Measurements from ENCODE around the gene LBHD2.
"Not testable (repeated sequence)": the region's sequence is repeated elsewhere in the genome, so short reads cannot be mapped to it uniquely, and the experiment has no call there.

The LBHD2 gene

GRCh38 chr14:103104654-103105452 lies 20.8 kb downstream of the LBHD2 start:
- peak; percentile 45 to 64 for DNase-seq (ENCODE audit: low read depth in 2 of 2)

GRCh38 chr14:103105580-103106150 lies 21.7 kb downstream of the LBHD2 start:
- DNase-seq (ENCODE audit: low read depth in 2 of 2), result no peak

GRCh38 chr14:103107455-103107854 lies 23.4 kb downstream of the LBHD2 start:
- no peak for DNase-seq (ENCODE audit: low read depth in 2 of 2)

- DNase-seq (ENCODE audit: low read depth in 2 of 2), result no peak
These were observed 24.1 kb downstream of the LBHD2 start for GRCh38 chr14:103107941-103108748.

GRCh38 chr14:103108749-103109207 lies 24.8 kb downstream of the LBHD2 start:
- DNase-seq (ENCODE audit: low read depth in 2 of 2), result no peak

DNA sequence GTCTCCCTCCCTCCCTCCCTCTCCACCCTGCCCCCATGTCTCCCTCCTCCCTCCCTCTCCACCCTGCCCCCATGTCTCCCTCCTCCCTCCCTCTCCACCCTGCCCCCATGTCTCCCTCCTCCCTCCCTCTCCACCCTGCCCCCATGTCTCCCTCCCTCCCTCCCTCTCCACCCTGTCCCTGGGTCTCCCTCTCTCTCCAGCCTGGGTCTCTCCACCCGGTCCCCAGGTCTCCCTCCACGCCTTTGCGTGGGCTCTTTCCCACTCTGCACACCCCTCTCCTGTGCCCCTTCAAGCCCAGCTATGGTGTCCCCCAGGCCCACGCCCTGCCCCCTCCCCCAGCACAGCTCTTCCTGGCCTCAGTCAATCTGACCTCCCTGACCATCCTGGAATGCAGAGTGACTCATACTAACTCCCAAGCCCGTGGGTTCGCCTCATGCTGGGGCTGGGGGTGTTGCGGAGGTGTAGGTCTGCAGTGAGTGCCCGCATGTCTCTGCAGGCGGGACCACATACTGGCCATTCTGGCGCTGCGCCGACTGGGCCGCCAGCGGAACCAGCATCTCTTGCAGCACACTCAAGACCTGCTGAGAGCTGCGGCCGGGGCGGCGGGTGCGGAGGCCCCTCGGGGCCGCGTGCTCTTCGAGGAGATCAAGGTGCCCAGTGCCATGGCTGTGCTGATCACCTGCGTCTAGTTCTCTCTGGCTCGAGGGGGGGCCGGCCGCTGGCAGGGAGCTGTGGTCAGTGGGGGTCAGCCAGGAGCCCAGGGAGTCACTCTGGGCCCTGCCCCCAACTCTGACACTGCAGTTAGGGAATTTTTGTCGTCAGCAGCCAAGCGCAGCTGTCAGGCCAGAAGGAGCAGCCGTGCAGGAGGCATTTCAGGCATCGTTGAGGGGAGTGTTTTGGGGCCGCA lies 25.8 kb downstream of the LBHD2 start:
- no peak for DNase-seq (ENCODE audit: low read depth in 2 of 2)

DNA sequence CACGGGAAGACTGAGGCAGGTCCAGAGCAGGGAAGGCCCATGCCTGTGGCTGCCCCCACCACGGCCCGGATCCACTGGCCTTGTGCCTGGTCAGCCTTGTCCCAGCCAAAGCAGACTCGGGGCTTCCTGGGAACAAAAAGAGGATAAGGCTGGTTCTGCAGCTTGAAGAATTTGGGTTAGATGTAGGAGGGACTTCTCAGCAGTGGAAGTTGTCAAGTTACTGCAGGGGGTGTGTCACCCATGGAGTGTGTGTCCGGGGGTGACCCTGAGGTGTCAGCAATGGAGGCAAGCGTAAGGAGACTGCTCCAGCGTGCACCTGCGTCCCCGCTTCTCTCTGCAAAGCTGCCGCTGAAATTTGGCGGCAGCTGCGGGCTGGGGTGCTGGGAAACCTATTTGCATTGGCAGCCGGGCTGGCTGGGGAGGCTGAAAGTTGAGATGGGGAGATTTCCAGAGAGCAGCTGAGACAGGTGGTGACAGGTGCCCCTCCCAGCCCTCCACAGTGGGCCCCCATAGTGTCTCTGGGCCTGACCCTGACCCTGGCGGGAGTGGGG lies 26.7 kb downstream of the LBHD2 start:
- no peak for DNase-seq (ENCODE audit: low read depth in 2 of 2)

DNA sequence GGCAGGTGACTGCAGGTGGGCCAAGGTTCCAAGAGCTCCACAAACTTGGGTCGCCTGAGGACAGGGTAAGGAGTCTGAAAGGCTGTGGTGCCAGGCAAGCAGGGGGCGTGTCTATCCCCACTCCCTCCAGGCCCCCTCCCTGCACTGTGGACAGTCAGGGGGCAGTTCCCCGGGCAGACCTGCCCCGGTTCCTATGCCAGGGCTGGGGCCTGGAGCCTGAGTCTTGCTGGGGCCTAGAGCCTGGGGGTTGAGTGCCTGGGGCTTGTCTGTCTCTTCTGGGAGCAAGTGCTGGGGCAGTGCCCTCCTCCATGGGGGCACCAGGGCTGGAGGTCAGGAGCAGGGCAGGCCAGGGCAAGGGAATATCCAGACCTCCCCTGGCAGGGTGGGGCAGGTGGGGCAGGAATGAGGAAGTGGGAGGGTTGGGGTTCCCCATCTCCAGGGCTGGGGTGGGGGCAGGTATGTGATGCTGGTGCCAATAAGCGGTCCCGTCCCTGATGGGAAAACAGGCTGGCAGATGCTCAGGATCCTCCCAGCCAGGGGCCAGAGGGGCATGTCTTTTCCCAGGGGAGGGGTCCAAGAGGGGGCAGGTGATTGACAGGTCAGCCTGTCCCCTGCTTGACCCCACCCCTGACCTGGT lies 27.3 kb downstream of the LBHD2 start:
- no peak for DNase-seq (ENCODE audit: low read depth in 2 of 2)

DNA sequence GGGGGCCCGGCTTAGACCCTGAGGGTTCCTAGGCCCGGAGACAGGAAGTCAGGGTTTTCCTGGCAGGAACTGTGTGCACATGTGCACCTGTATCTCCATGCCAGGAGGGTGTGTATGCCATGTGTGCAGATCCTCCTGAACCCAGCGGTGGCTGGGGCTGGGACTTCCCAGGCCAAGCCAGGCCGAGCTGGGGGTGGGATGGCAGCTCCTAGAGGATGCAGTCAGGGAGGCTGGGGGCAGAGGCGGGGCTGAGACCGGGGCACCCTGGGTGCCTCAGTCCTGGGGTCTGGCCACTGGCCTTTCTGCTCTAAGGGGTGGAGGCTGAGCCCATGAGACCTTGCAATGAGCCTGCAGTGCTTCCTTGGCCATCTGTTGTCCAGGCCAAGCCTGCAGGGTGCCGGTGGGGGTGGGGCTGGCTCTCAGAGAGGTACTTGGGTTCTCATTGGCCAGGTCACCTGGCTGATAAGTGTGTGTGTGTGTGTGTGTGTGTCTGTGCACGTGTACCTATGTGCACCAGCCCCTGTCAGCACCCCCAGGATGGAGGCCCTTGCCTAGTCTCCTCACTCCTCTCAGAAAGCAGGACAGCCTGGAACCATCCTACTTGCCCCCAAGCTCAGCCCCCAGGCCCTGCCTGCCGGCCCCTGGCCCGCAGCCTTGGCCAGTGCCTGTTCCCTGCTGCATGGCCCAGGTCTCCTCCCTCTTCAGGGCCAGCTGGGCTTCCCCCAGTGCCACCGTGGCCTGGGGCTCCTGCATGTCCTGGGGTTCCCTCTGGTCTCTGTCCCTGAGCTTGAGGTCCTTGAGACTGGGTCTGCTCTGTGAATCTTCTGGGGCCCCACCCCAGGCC lies 28.6 kb downstream of the LBHD2 start:
- no peak for DNase-seq (ENCODE audit: low read depth in 2 of 2)

GRCh38 chr14:103113303-103113702 lies 29.3 kb downstream of the LBHD2 start:
- DNase-seq (ENCODE audit: low read depth in 2 of 2), result no peak

DNA sequence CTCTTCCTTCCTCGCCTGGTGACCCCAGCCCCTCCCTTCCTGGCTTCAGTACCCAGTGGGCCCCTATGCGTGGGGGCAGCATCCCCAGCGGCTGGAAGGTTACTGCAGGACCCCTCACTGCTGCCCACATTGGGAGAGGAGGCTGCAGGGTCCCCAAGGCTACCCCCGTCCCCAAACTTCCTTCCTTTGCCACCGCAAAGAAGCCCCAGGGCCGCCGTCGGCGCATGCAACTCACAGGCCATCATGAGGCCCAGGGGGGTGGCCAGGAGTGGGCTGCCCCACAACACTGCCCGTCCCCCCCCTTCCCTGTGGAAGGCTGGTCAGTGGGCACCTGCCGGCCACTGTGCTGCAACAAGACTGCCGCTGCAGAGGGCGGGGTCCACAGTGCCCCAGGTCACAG lies 29.8 kb downstream of the LBHD2 start:
- DNase-seq (ENCODE audit: low read depth in 2 of 2), result no peak

GRCh38 chr14:103115086-103115679 lies 31.2 kb downstream of the LBHD2 start:
- DNase-seq (ENCODE audit: low read depth in 2 of 2), result not testable (repeated sequence)

GRCh38 chr14:103115845-103116572 lies 32.0 kb downstream of the LBHD2 start:
- no peak for DNase-seq (ENCODE audit: low read depth in 2 of 2)

DNA sequence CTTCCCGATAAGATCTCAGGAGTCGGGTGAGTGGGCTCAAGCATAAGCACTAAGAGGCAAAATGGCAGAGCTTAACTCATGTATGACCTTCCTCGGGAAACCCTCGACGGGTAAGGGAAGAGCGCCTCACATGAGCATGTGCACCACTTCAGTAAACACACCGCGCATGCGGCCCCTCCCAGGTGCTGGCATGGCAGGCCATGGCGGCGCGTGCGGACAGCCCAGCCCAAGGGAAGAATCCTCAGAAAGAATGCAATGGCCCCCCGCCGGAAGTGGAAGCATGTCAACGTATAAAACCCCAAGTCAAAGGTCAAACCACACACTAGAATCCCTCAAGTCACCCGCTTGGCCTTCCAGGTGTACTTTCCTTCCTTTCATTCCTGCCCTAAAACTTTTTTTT lies 32.6 kb downstream of the LBHD2 start:
- no peak for DNase-seq (ENCODE audit: low read depth in 2 of 2)

DNA sequence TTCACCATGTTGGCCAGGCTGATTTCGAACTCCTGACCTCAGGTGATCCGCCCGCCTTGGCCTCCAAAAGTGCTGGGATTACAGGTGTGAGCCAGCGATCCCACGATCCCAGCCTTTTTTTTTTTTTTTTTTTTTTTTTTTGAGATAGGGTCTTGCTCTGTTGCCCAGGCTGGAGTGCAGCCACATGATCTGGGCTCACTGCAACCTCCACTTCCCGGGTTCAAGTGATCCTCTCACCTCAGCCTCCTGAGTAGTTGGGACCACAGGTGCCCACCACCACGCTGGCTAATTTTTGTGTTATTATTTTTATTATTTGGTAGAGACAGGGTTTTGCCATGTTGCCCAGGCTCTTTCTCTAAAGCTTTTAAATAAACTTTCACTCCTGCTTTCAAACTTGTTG lies 33.5 kb downstream of the LBHD2 start:
- DNase-seq (ENCODE audit: low read depth in 2 of 2), result not testable (repeated sequence)

DNA sequence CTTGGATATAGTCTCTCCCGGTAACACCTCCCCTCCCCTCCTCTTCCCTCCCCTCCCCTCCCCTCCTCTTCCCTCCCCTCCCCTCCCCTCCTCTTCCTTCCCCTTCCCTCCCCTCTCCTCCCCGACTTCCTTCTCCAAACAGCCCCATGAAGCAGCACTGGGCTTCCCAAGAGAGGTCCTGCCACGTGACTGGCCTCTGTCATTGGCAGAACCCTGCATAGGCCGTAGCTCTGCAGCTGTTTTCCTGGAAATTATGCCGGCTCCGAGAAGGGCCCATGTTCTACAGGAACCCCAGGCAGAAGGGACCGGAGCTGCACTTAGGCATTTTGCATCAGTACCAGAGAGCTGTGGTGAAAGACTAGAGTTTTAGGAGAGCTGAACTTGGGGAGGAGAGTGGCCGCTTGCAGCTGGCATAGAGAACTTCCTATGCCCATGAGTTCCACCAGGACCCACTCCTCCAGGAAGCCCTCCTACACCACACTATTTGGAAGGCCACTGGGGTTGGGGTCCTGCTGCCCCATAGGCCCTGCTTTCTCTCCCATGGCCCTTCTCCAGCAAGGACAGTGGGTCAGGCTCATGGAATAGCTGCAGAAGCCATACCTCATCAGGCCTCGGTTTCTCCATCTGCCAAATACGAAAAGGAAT lies 34.1 kb downstream of the LBHD2 start:
- DNase-seq (ENCODE audit: low read depth in 2 of 2), result no peak

GRCh38 chr14:103118663-103119404 lies 34.8 kb downstream of the LBHD2 start:
- no peak for DNase-seq (ENCODE audit: low read depth in 2 of 2)
